Mammary epithelial cell (primary cell): ENCODE results near the gene ADTRP.
A peak's percentile ranks its signal among the peaks of the same experiment; 100 is the strongest.

ENCODE experiments used
- CTCF ChIP-seq, 2 donors: IDR thresholded peaks in 1 of 2; conservative IDR thresholded peaks in 1 of 2; 2 replicates each; pipeline ENCODE4 v1.5.1; 2011 to 2012; ENCODE audit warnings: inconsistent platforms in 2 of 2, low read length in 2 of 2, mild to moderate bottlenecking in 2 of 2, control low read depth in 1 of 2, low read depth in 1 of 2; ENCODE audit not compliant: insufficient read depth in 1 of 2; ENCODE audit errors: extremely low read depth in 1 of 2
- EZH2 ChIP-seq: IDR thresholded peaks from 2 replicates; pipeline ENCODE4 v1.6.1; 2012; ENCODE audit warnings: low read length, inconsistent platforms, borderline replicate concordance

- TF ChIP-seq CTCF (conservative IDR thresholded peaks at IDR 0.05 in 1 of 2, IDR thresholded peaks at IDR 0.05 in 1 of 2; ENCODE audit: extremely low read depth in 1 of 2, insufficient read depth in 1 of 2, low read depth in 1 of 2, low read length in 2 of 2) (peak in 1 of 2 donors; percentile 17), EZH2 (no peak)
These were observed 12.6 kb downstream of the ADTRP start for GRCh38 chr6:11766043-11766442.
